MV-4-11 (cell line): ENCODE measurements around the gene TCEA3.

ENCODE experiments used
- DNase-seq: peaks from one replicate; lab custom pipeline; 2025; lab: John Stamatoyannopoulos, UW

The TCEA3 gene

GRCh38 chr1:23421343-23421742 lies 3.2 kb downstream of the TCEA3 start:
- DNase-seq = no peak

- DNase-seq = no peak
Observed at GRCh38 chr1:23420778-23421177, 3.8 kb downstream of the TCEA3 start.

- DNase-seq = no peak
Observed at GRCh38 chr1:23419180-23419579, 5.4 kb downstream of the TCEA3 start.

GRCh38 chr1:23417570-23417969 lies 7.0 kb downstream of the TCEA3 start:
- DNase-seq = no peak

GRCh38 chr1:23416964-23417363 lies 7.6 kb downstream of the TCEA3 start:
- DNase-seq = no peak

- DNase-seq = no peak
Observed at GRCh38 chr1:23408797-23409290, 15.7 kb downstream of the TCEA3 start.

GRCh38 chr1:23407016-23407630 lies 17.4 kb downstream of the TCEA3 start:
- DNase-seq = no peak

- DNase-seq = no peak
Observed at GRCh38 chr1:23405946-23406345, 18.6 kb downstream of the TCEA3 start.

- DNase-seq = peak; percentile 76
Observed at GRCh38 chr1:23403735-23404486, 20.6 kb downstream of the TCEA3 start.

- DNase-seq = no peak
Observed at GRCh38 chr1:23403355-23403734, 21.2 kb downstream of the TCEA3 start.

- DNase-seq = peak; percentile 54
Observed at GRCh38 chr1:23403038-23403336, 21.6 kb downstream of the TCEA3 start.

GRCh38 chr1:23402286-23403037 lies 22.1 kb downstream of the TCEA3 start:
- peak; percentile 84 for DNase-seq

- DNase-seq = no peak
Observed at GRCh38 chr1:23401313-23401712, 23.2 kb downstream of the TCEA3 start.

GRCh38 chr1:23400324-23401114 lies 24.0 kb downstream of the TCEA3 start:
- DNase-seq = peak; percentile 12

- DNase-seq = no peak
Observed at GRCh38 chr1:23399229-23399628, 25.3 kb downstream of the TCEA3 start.

GRCh38 chr1:23397908-23398307 lies 26.6 kb downstream of the TCEA3 start:
- DNase-seq = no peak

GRCh38 chr1:23396380-23396779 lies 28.2 kb downstream of the TCEA3 start:
- DNase-seq = no peak

GRCh38 chr1:23395849-23396248 lies 28.7 kb downstream of the TCEA3 start:
- DNase-seq = no peak

- DNase-seq = no peak
Observed at GRCh38 chr1:23395154-23395724, 29.3 kb downstream of the TCEA3 start.

GRCh38 chr1:23394684-23395083 lies 29.9 kb downstream of the TCEA3 start:
- no peak for DNase-seq

GRCh38 chr1:23394181-23394580 lies 30.4 kb downstream of the TCEA3 start:
- DNase-seq = peak; percentile 61

- no peak for DNase-seq
Observed at GRCh38 chr1:23393706-23394105, 30.8 kb downstream of the TCEA3 start.
